Measurements from ENCODE around the gene CHST11. TPM values are rescaled to one million over a fixed set of nuclear protein-coding genes. Genes with fewer than 3 reads are reported as not detected.

CHST11 gene
- total RNA-seq, 1 donor from 2014 or later, result 7.7 TPM

GRCh38 chr12:104681012-104681690 is 224.4 kb downstream of the CHST11 start:
- no peak overlapping the region for H3K9ac ChIP-seq
- Mint-ChIP-seq H3K9me3 (no peaks in the 10 kb centered on the region), H3K27me3 (ENCODE audit: insufficient read depth, low read depth) (peaks cover 7% of the 10 kb centered on the region), H3K4me1 (peaks cover 7% of the 10 kb centered on the region), H3K27ac (no peak overlapping the region), H3K36me3 (no peaks in the 10 kb centered on the region), H3K4me3 (no peak overlapping the region)
- H3K9me3 ChIP-seq (ENCODE audit: low read depth), result no peaks in the 10 kb centered on the region
- no peaks in the 10 kb centered on the region for H4K20me1 ChIP-seq (ENCODE audit: low read depth)
- no peaks in the 10 kb centered on the region for H3K79me2 ChIP-seq (ENCODE audit: low read depth)
- no peak overlapping the region for H3K4me3 ChIP-seq
- DNase-seq (ENCODE audit: low spot score), result no peak
- H3K4me1 ChIP-seq, result peaks cover 16% of the 10 kb centered on the region
- H3F3A ChIP-seq (ENCODE audit: low read depth), result peaks cover 15% of the 10 kb centered on the region
- no peak overlapping the region for H3K27ac ChIP-seq
- TF ChIP-seq EZH2 (IDR thresholded peaks at IDR 0.05), result no peak
- TF ChIP-seq CTCF (IDR thresholded peaks at IDR 0.05), result no peak
- no peak for TF ChIP-seq EZH2phosphoT487 (IDR thresholded peaks at IDR 0.05)
- H2AFZ ChIP-seq (replicated peaks), result no peak overlapping the region
- H3K36me3 ChIP-seq, result no peaks in the 10 kb centered on the region
- H3K27me3 ChIP-seq, result no peaks in the 10 kb centered on the region
- no peak overlapping the region for H3K4me2 ChIP-seq

- H3K4me1 ChIP-seq, result peaks cover 9% of the 10 kb centered on the region
Measured at GRCh38 chr12:104682790-104683279, 226.1 kb downstream of the CHST11 start.

GRCh38 chr12:104683831-104684503 is 227.2 kb downstream of the CHST11 start:
- Histone ChIP-seq H3K9ac (no peak overlapping the region), H4K20me1 (ENCODE audit: low read depth) (no peaks in the 10 kb centered on the region), H3K79me2 (ENCODE audit: low read depth) (no peaks in the 10 kb centered on the region), H3K9me3 (ENCODE audit: low read depth) (no peaks in the 10 kb centered on the region), H3K4me2 (no peak overlapping the region), H3F3A (ENCODE audit: low read depth) (peaks cover 9% of the 10 kb centered on the region), H3K27me3 (no peaks in the 10 kb centered on the region), H2AFZ (replicated peaks) (no peak overlapping the region), H3K4me1 (peaks cover 9% of the 10 kb centered on the region), H3K27ac (no peak overlapping the region), H3K4me3 (no peak overlapping the region), H3K36me3 (no peaks in the 10 kb centered on the region)
- TF ChIP-seq EZH2 (IDR thresholded peaks at IDR 0.05) (no peak), EZH2phosphoT487 (IDR thresholded peaks at IDR 0.05) (no peak), CTCF (IDR thresholded peaks at IDR 0.05) (no peak)
- no peak for DNase-seq (ENCODE audit: low spot score)
- Mint-ChIP-seq H3K9me3 (no peaks in the 10 kb centered on the region), H3K27ac (no peak overlapping the region), H3K27me3 (ENCODE audit: insufficient read depth, low read depth) (peaks cover 6% of the 10 kb centered on the region), H3K36me3 (no peaks in the 10 kb centered on the region), H3K4me3 (no peak overlapping the region), H3K4me1 (peaks cover 3% of the 10 kb centered on the region)

More at GRCh38 chr12:104682790-104683279, 226.1 kb downstream of the CHST11 start:
- Mint-ChIP-seq H3K4me1 (peaks cover 3% of the 10 kb centered on the region), H3K27ac (no peak overlapping the region), H3K4me3 (no peak overlapping the region), H3K9me3 (no peaks in the 10 kb centered on the region), H3K36me3 (no peaks in the 10 kb centered on the region), H3K27me3 (ENCODE audit: insufficient read depth, low read depth) (peaks cover 6% of the 10 kb centered on the region)
- no peak for TF ChIP-seq CTCF (IDR thresholded peaks at IDR 0.05)
- no peak for TF ChIP-seq EZH2phosphoT487 (IDR thresholded peaks at IDR 0.05)
- TF ChIP-seq EZH2 (IDR thresholded peaks at IDR 0.05), result no peak
- H3K27ac ChIP-seq, result no peak overlapping the region
- no peak overlapping the region for H3K4me2 ChIP-seq
- no peak overlapping the region for H3K4me3 ChIP-seq
- H3K9ac ChIP-seq, result no peak overlapping the region
- no peaks in the 10 kb centered on the region for H4K20me1 ChIP-seq (ENCODE audit: low read depth)
- no peaks in the 10 kb centered on the region for H3K36me3 ChIP-seq
- H3K79me2 ChIP-seq (ENCODE audit: low read depth), result no peaks in the 10 kb centered on the region
- no peaks in the 10 kb centered on the region for H3K27me3 ChIP-seq
- no peak overlapping the region for H2AFZ ChIP-seq (replicated peaks)
- peaks cover 15% of the 10 kb centered on the region for H3F3A ChIP-seq (ENCODE audit: low read depth)
- DNase-seq (ENCODE audit: low spot score), result no peak
- H3K9me3 ChIP-seq (ENCODE audit: low read depth), result no peaks in the 10 kb centered on the region

Measured in neural progenitor cell (in vitro differentiated cells).